Body of pancreas (tissue), 4 donors: ENCODE measurements around the gene OXTR.

Experiments used
- POLR2A ChIP-seq, 3 donors: fragments of 450-650 bp; IDR thresholded peaks; one replicate each; pipeline ENCODE4 v1.6.1; 2016; ENCODE audit warnings: antibody characterized with exemption in 3 of 3, mild to moderate bottlenecking in 2 of 3
- TF ChIP-seq, protein P1 (sequence below), 7 experiments: fragments of 450-650 bp in 4 of 7; fragments of 200-600 bp in 3 of 7; sonication (generic) in 3 of 7; IDR thresholded peaks; one replicate each; pipeline ENCODE4 v1.5.1; 2016 to 2019; ENCODE audit warnings: antibody characterized with exemption in 7 of 7

DNA sequence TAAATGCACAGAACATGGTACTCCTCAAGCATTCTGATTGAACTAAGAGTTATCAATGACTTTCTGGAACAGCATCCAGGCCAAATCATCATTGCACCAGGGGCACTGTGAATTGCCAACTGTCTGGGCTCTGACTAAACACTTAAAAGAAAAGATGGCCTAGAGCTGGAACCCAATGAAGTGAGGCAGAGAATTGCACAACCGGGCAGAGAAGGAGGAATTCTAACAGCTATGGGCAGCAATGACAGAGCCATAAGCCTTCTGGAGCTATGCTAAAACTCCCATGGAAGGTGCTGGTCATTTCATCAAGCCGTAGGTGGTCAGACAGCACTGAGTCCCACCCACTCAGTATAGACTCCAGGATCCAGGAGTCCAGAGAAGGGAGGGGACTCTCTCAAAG is 48.1 kb upstream of the OXTR start:
- no peak for TF ChIP-seq POLR2A (IDR thresholded peaks at IDR 0.05)
- TF ChIP-seq, protein P1, sequence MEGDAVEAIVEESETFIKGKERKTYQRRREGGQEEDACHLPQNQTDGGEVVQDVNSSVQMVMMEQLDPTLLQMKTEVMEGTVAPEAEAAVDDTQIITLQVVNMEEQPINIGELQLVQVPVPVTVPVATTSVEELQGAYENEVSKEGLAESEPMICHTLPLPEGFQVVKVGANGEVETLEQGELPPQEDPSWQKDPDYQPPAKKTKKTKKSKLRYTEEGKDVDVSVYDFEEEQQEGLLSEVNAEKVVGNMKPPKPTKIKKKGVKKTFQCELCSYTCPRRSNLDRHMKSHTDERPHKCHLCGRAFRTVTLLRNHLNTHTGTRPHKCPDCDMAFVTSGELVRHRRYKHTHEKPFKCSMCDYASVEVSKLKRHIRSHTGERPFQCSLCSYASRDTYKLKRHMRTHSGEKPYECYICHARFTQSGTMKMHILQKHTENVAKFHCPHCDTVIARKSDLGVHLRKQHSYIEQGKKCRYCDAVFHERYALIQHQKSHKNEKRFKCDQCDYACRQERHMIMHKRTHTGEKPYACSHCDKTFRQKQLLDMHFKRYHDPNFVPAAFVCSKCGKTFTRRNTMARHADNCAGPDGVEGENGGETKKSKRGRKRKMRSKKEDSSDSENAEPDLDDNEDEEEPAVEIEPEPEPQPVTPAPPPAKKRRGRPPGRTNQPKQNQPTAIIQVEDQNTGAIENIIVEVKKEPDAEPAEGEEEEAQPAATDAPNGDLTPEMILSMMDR (IDR thresholded peaks at IDR 0.05) = no peak
